ENCODE results near the gene SLC7A1. TPM values are rescaled to one million over a fixed set of nuclear protein-coding genes. Genes with fewer than 3 reads are reported as not detected.

Gene SLC7A1
- total RNA-seq, 3 donors from 2014 or later = 6.6 to 15.4 (median 12.7) TPM

DNA sequence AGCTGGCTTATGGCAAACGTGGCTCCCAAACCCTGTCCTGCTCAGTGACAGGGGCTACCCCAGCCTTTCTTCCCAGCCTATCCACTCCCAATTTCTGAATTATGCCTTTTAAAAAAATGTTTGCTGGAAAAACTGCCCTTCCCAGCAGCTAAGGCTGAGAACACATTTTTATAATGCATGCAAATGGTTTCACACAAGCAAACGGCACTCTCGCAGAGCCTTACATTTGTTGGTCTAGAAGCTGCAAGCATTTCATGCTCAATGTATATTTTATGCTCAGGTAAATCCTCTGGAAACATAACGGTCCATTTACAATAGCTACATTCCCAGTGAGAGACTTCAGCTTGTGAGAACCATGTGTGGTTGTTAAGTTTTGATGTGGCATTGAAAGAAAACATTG lies 61.4 kb downstream of the SLC7A1 start:
- DNase-seq (ENCODE audit: low spot score in 2 of 2) = no peak
- intact Hi-C loops (cut with DNase I; ENCODE audit: low total_unique reads) = no loop called here
- Histone ChIP-seq H3K9me3 (no peaks in the 10 kb centered on the region), H3K4me1 (no peaks in the 10 kb centered on the region), H3K27me3 (no peaks in the 10 kb centered on the region), H3K36me3 (no peaks in the 10 kb centered on the region), H3K27ac (no peak overlapping the region), H3K4me3 (no peak overlapping the region)
- TF ChIP-seq POLR2A (IDR thresholded peaks at IDR 0.05) (no peak), POLR2AphosphoS5 (IDR thresholded peaks at IDR 0.05) (no peak)
- TF ChIP-seq, protein P1, sequence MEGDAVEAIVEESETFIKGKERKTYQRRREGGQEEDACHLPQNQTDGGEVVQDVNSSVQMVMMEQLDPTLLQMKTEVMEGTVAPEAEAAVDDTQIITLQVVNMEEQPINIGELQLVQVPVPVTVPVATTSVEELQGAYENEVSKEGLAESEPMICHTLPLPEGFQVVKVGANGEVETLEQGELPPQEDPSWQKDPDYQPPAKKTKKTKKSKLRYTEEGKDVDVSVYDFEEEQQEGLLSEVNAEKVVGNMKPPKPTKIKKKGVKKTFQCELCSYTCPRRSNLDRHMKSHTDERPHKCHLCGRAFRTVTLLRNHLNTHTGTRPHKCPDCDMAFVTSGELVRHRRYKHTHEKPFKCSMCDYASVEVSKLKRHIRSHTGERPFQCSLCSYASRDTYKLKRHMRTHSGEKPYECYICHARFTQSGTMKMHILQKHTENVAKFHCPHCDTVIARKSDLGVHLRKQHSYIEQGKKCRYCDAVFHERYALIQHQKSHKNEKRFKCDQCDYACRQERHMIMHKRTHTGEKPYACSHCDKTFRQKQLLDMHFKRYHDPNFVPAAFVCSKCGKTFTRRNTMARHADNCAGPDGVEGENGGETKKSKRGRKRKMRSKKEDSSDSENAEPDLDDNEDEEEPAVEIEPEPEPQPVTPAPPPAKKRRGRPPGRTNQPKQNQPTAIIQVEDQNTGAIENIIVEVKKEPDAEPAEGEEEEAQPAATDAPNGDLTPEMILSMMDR (IDR thresholded peaks at IDR 0.05) = no peak

GRCh38 chr13:29532821-29533220 lies 62.7 kb downstream of the SLC7A1 start:
- H3K27me3 ChIP-seq = no peaks in the 10 kb centered on the region
- H3K4me1 ChIP-seq = no peaks in the 10 kb centered on the region
- peak; percentile 30 to 70 for DNase-seq (ENCODE audit: low spot score in 2 of 2)
- peak overlapping the region in 1 of 2 donors; percentile 23 for H3K27ac ChIP-seq
- intact Hi-C loops (cut with DNase I; ENCODE audit: low total_unique reads) = no loop called here
- peaks cover 6% of the 10 kb centered on the region for H3K36me3 ChIP-seq
- TF ChIP-seq POLR2AphosphoS5 (IDR thresholded peaks at IDR 0.05) (peak in 1 of 3 donors; percentile 12), POLR2A (IDR thresholded peaks at IDR 0.05) (no peak)
- H3K9me3 ChIP-seq = no peaks in the 10 kb centered on the region
- H3K4me3 ChIP-seq = no peak overlapping the region

- H3K9me3 ChIP-seq = no peaks in the 10 kb centered on the region
- DNase-seq (ENCODE audit: low spot score in 2 of 2) = no peak
- TF ChIP-seq POLR2A (IDR thresholded peaks at IDR 0.05) (no peak), POLR2AphosphoS5 (IDR thresholded peaks at IDR 0.05) (no peak)
- TF ChIP-seq, protein P1 (IDR thresholded peaks at IDR 0.05) = no peak
- no peak overlapping the region for H3K4me3 ChIP-seq
- H3K27ac ChIP-seq = no peak overlapping the region
- H3K4me1 ChIP-seq = no peaks in the 10 kb centered on the region
- intact Hi-C loops (cut with DNase I; ENCODE audit: low total_unique reads) = no loop called here
- peaks cover 6% of the 10 kb centered on the region for H3K36me3 ChIP-seq
- H3K27me3 ChIP-seq = no peaks in the 10 kb centered on the region
Observed at GRCh38 chr13:29532116-29532515, 63.4 kb downstream of the SLC7A1 start.

DNA sequence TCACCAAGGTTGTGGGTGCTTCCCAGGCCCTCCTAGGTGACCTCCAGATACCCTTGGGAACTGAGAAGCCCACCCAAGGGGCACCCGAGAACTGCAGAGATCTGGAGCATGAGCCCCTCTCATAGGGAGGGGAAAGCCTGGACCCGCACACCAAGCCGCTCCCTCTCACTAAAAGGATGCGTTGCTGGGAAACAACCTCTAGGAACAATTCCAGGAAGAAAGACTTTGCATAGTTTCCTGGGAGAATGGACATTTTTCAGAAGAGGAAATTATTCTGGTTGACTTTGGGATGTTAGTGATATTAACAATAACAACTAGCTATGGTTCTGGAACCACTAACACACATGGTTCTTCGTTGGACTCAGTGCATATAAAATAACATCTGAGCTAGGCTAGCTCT lies 64.6 kb downstream of the SLC7A1 start:
- Histone ChIP-seq H3K4me3 (no peak overlapping the region), H3K9me3 (no peaks in the 10 kb centered on the region), H3K36me3 (peaks cover 6% of the 10 kb centered on the region), H3K4me1 (no peaks in the 10 kb centered on the region), H3K27me3 (no peaks in the 10 kb centered on the region), H3K27ac (no peak overlapping the region)
- intact Hi-C loops (cut with DNase I; ENCODE audit: low total_unique reads) = no loop called here
- TF ChIP-seq POLR2A (IDR thresholded peaks at IDR 0.05) = no peak
- TF ChIP-seq POLR2AphosphoS5 (IDR thresholded peaks at IDR 0.05) = no peak
- TF ChIP-seq, protein P1 (IDR thresholded peaks at IDR 0.05) = no peak
- no peak for DNase-seq (ENCODE audit: low spot score in 2 of 2)

- Histone ChIP-seq H3K4me3 (no peak overlapping the region), H3K27me3 (no peaks in the 10 kb centered on the region), H3K36me3 (peaks cover 6% of the 10 kb centered on the region), H3K9me3 (no peaks in the 10 kb centered on the region), H3K27ac (no peak overlapping the region), H3K4me1 (no peaks in the 10 kb centered on the region)
- intact Hi-C loops (cut with DNase I; ENCODE audit: low total_unique reads) = no loop called here
- DNase-seq (ENCODE audit: low spot score in 2 of 2) = no peak
- no peak for TF ChIP-seq POLR2AphosphoS5 (IDR thresholded peaks at IDR 0.05)
- TF ChIP-seq POLR2A (IDR thresholded peaks at IDR 0.05) = no peak
- TF ChIP-seq, protein P1 (IDR thresholded peaks at IDR 0.05) = no peak
Observed at GRCh38 chr13:29529754-29530153, 65.7 kb downstream of the SLC7A1 start.

DNA sequence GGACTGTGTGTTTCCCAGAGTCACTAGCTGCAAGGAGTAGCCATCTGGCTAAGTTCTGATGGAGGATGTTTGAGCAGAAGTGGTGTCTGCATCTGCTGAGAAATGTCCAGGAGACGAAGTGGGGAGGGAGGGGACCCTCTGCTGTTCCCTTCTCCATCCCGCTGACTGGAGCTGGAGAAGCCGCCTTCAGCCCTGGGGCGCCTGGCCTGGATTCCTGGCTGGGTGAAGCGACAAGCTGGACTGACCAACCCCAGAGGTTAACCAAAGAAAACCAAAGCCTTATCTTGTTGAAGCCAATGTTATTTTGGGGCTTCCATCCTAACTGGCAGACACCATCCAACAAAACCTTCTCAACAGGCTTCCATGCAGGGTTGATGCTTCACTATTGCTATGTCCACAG lies 67.6 kb downstream of the SLC7A1 start:
- H3K4me1 ChIP-seq = no peaks in the 10 kb centered on the region
- H3K36me3 ChIP-seq = peaks cover 6% of the 10 kb centered on the region
- intact Hi-C loops (cut with DNase I; ENCODE audit: low total_unique reads) = no loop called here
- no peak for DNase-seq (ENCODE audit: low spot score in 2 of 2)
- TF ChIP-seq, protein P1 (IDR thresholded peaks at IDR 0.05) = no peak
- no peak for TF ChIP-seq POLR2AphosphoS5 (IDR thresholded peaks at IDR 0.05)
- no peak for TF ChIP-seq POLR2A (IDR thresholded peaks at IDR 0.05)
- H3K4me3 ChIP-seq = no peak overlapping the region
- H3K27ac ChIP-seq = no peak overlapping the region
- no peaks in the 10 kb centered on the region for H3K9me3 ChIP-seq
- no peaks in the 10 kb centered on the region for H3K27me3 ChIP-seq

Data from breast epithelium (tissue), 4 donors.